GM12878 (cell line): Measurements from ENCODE around the gene PCED1A.

Experiments used
- BCL11A ChIP-seq: IDR thresholded peaks from 2 replicates; pipeline ENCODE4 v1.6.1; 2011; ENCODE audit warnings: low read depth, low read length
- CREB1 ChIP-seq: IDR thresholded peaks from 2 replicates; pipeline ENCODE4 v1.6.1; 2012; ENCODE audit warnings: low read depth, mild to moderate bottlenecking, inconsistent platforms
- CTCF ChIP-seq, 3 experiments: IDR thresholded peaks in 2 of 3; conservative IDR thresholded peaks in 1 of 3; 2 replicates each; pipeline ENCODE4 v1.5.1; 2011; ENCODE audit warnings: low read depth in 3 of 3, low read length in 3 of 3, mild to moderate bottlenecking in 3 of 3, control low read depth in 2 of 3, moderate library complexity in 2 of 3, inconsistent platforms in 1 of 3, mixed read lengths in 1 of 3; ENCODE audit not compliant: control insufficient read depth in 2 of 3, insufficient read depth in 1 of 3; ENCODE audit errors: extremely low read depth in 1 of 3
- HDAC2 ChIP-seq: fragments of 200-600 bp; sonication (generic); IDR thresholded peaks from 2 replicates; pipeline ENCODE4 v1.6.1; 2017
- ZBTB11 ChIP-seq: fragments of 450-650 bp; formaldehyde crosslinking; IDR thresholded peaks from 2 replicates; pipeline ENCODE4 v1.5.0; 2022; ENCODE audit warnings: mild to moderate bottlenecking, missing genetic modification characterization

- no peak for TF ChIP-seq ZBTB11 (CRISPR knock-in tag)
- TF ChIP-seq HDAC2, result no peak
- TF ChIP-seq BCL11A, result no peak
- no peak for TF ChIP-seq CTCF (IDR thresholded peaks at IDR 0.05 in 2 of 3, conservative IDR thresholded peaks at IDR 0.05 in 1 of 3; ENCODE audit: control insufficient read depth in 2 of 3, extremely low read depth in 1 of 3, insufficient read depth in 1 of 3, low read depth in 3 of 3, low read length in 3 of 3)
- no peak for TF ChIP-seq CREB1
Observed at GRCh38 chr20:2794866-2795447, 45.5 kb downstream of the PCED1A start.
